A549 (cell line): ENCODE measurements around the gene MAPK1. TPM values are rescaled to one million over a fixed set of nuclear protein-coding genes. Genes with fewer than 3 reads are reported as not detected.
A peak's percentile ranks its signal among the peaks of the same experiment; 100 is the strongest.

Experiments
- ATAC-seq, 2 experiments: fragments of 200-7000 bp in 1 of 2; fragments of >200 bp in 1 of 2; cut with Nextera tagmentation in 1 of 2; cut with Tn5 transposase in 1 of 2; 3 replicates each; pipeline versions ENCODE4 v1.8.0 to v1.9.1; 2018 to 2020; ENCODE audit warnings: mild to moderate bottlenecking in 1 of 2, moderate library complexity in 1 of 2
- CTCF ChIA-PET: fragments of 300-600 bp; sonication (Branson Sonifier 250); formaldehyde crosslinking; extraction: SDS; loops from one replicate; lab custom pipeline; 2021; ENCODE audit warnings: antibody characterized with exemption, inconsistent platforms; lab: Yijun Ruan, JAX
- POLR2A ChIA-PET: fragments of 350-600 bp; formaldehyde crosslinking; extraction: SDS; loops from one replicate; lab custom pipeline; 2021; ENCODE audit warnings: antibody characterized with exemption, inconsistent platforms; lab: Yijun Ruan, JAX
- DNase-seq, 2 experiments: peaks; one replicate each; pipeline versions ENCODE4 v3.0.0 to v3.0.0-alpha.2; 2011 to 2016; ENCODE audit warnings: low read depth in 1 of 2, low spot score in 1 of 2
- FAIRE-seq: peaks from 2 replicates; lab custom pipeline; 2011; peaks lifted over from hg19 to GRCh38; lab: Jason Lieb, UNC
- H3K27ac ChIP-seq, 2 experiments: fragments of >200 bp; sonication (Bioruptor Twin); formaldehyde crosslinking; 3 replicates each; pipeline ENCODE4 v1.5.1; 2016 to 2017
- H3K4me1 ChIP-seq: fragments of >200 bp; sonication (Bioruptor Twin); formaldehyde crosslinking; 3 replicates; pipeline ENCODE4 v1.6.1; 2016
- H3K4me2 ChIP-seq: fragments of >200 bp; sonication (Bioruptor Twin); formaldehyde crosslinking; 3 replicates; pipeline ENCODE4 v1.6.1; 2016
- H3K4me3 ChIP-seq: fragments of >200 bp; sonication (Bioruptor Twin); formaldehyde crosslinking; 3 replicates; pipeline ENCODE4 v1.5.1; 2016
- H3K9me3 ChIP-seq: fragments of >200 bp; sonication (Bioruptor Twin); formaldehyde crosslinking; 3 replicates; pipeline ENCODE4 v1.6.1; 2016
- ATOH8 ChIP-seq: fragments of 250-450 bp; sonication (Bioruptor Pico); IDR thresholded peaks from 2 replicates; pipeline ENCODE4 v1.5.0; 2020; ENCODE audit warnings: low read depth, mild to moderate bottlenecking, moderate library complexity
- BCL3 ChIP-seq: fragments of >200 bp; sonication (Bioruptor Twin); formaldehyde crosslinking; IDR thresholded peaks from 3 replicates; pipeline ENCODE4 v1.6.1; 2016
- CBX2 ChIP-seq: fragments of 200-600 bp; sonication (generic); IDR thresholded peaks from 2 replicates; pipeline ENCODE4 v1.6.1; 2016; ENCODE audit warnings: low read depth, mild to moderate bottlenecking, borderline replicate concordance
- CEBPB ChIP-seq, 2 experiments: fragments of >200 bp in 1 of 2; sonication (Bioruptor Twin) in 1 of 2; formaldehyde crosslinking in 1 of 2; IDR thresholded peaks; 2 replicates each; pipeline ENCODE4 v1.6.1; 2012 to 2016
- CTCF ChIP-seq: fragments of >200 bp; sonication (Bioruptor Twin); formaldehyde crosslinking; IDR thresholded peaks from 3 replicates; pipeline ENCODE4 v1.5.1; 2016
- EHMT2 ChIP-seq: fragments of 200-600 bp; sonication (generic); IDR thresholded peaks from 2 replicates; pipeline ENCODE4 v1.6.1; 2016; ENCODE audit warnings: antibody characterized with exemption, low read depth, mild to moderate bottlenecking, moderate library complexity
- FOSB ChIP-seq: fragments of 250-450 bp; sonication (Bioruptor Pico); IDR thresholded peaks from 2 replicates; pipeline ENCODE4 v1.5.0; 2020; ENCODE audit warnings: mild to moderate bottlenecking, moderate library complexity
- GATA3 ChIP-seq: IDR thresholded peaks from 2 replicates; pipeline ENCODE4 v1.6.1; 2012; ENCODE audit warnings: borderline replicate concordance
- HES2 ChIP-seq: fragments of >200 bp; sonication (Bioruptor Twin); formaldehyde crosslinking; IDR thresholded peaks from 2 replicates; pipeline ENCODE4 v1.6.1; 2016
- MAX ChIP-seq: IDR thresholded peaks from 2 replicates; pipeline ENCODE4 v1.6.1; 2012
- MAZ ChIP-seq: fragments of 150-350 bp; IDR thresholded peaks from 2 replicates; pipeline ENCODE4 v1.6.1; 2014; ENCODE audit warnings: antibody characterized with exemption, low read depth, low read length, borderline replicate concordance
- PBX3 ChIP-seq: IDR thresholded peaks from 2 replicates; pipeline ENCODE4 v1.6.1; 2012
- POLR2A ChIP-seq: IDR thresholded peaks from 2 replicates; pipeline ENCODE4 v1.6.1; 2012; ENCODE audit warnings: mild to moderate bottlenecking, low read length
- POLR2AphosphoS2 ChIP-seq: conservative IDR thresholded peaks from 2 replicates; pipeline ENCODE4 v1.6.1; 2012; ENCODE audit warnings: low read length, improper control_type of control experiment, inconsistent platforms
- RAD21 ChIP-seq, 2 experiments: fragments of >200 bp in 1 of 2; sonication (Bioruptor Twin) in 1 of 2; formaldehyde crosslinking in 1 of 2; IDR thresholded peaks in 1 of 2; conservative IDR thresholded peaks in 1 of 2; 2 replicates in 1 of 2; 3 replicates in 1 of 2; pipeline ENCODE4 v1.6.1; 2012 to 2018; ENCODE audit warnings: inconsistent platforms in 1 of 2
- RARB ChIP-seq: fragments of 250-450 bp; sonication (Bioruptor Pico); IDR thresholded peaks from 2 replicates; pipeline ENCODE4 v1.8.0; 2021; ENCODE audit warnings: mild to moderate bottlenecking, moderate library complexity
- RCOR1 ChIP-seq: fragments of 150-350 bp; IDR thresholded peaks from 2 replicates; pipeline ENCODE4 v1.6.1; 2014; ENCODE audit warnings: antibody characterized with exemption, low read length, low read depth
- TFCP2L1 ChIP-seq: fragments of 250-450 bp; sonication (Bioruptor Pico); IDR thresholded peaks from 2 replicates; pipeline ENCODE4 v1.5.0; 2021; ENCODE audit warnings: mild to moderate bottlenecking
- TP53 ChIP-seq: fragments of 250-450 bp; sonication (Bioruptor Pico); IDR thresholded peaks from 2 replicates; pipeline ENCODE4 v1.5.0; 2021; ENCODE audit warnings: mild to moderate bottlenecking, moderate library complexity
- ZC3H11A ChIP-seq: fragments of 450-650 bp; IDR thresholded peaks from 2 replicates; pipeline ENCODE4 v1.6.1; 2014; ENCODE audit warnings: antibody characterized with exemption, mild to moderate bottlenecking
- ZNF302 ChIP-seq: fragments of 250-450 bp; sonication (Bioruptor Pico); IDR thresholded peaks from 2 replicates; pipeline ENCODE4 v1.9.0; 2021; ENCODE audit warnings: inconsistent platforms, mild to moderate bottlenecking, moderate library complexity
- ZSCAN20 ChIP-seq: fragments of 250-450 bp; sonication (Bioruptor Pico); IDR thresholded peaks from 2 replicates; pipeline ENCODE4 v1.8.0; 2022; ENCODE audit warnings: mild to moderate bottlenecking, moderate library complexity
- WGBS: methylation state at CpG from one replicate; pipeline ENCODE4 v1.1.6; 2017; ENCODE audit errors: missing lambda C conversion rate; 5-methylcytosine and 5-hydroxymethylcytosine counted together
- polyA plus RNA-seq, 4 experiments: library from polyadenylated mRNA; depleted of rRNA in 3 of 4; stranded (reverse); fragments of >200 nt; fragmentation: RNase III in 1 of 4; extraction: RNeasy Plus Mini Kit Qiagen cat#74134 plus additional on column Dnase treatment in 1 of 4; gene quantifications; 2 replicates in 3 of 4; 3 replicates in 1 of 4; pipeline ENCODE4 v1.2.3, GENCODE V29; 2011 to 2017

MAPK1 gene
- polyA plus RNA-seq, 2 of the 4 experiments (the other 2 are of a cell fraction): 28.8 to 85.5 TPM

- Histone ChIP-seq H3K4me1 (peaks cover 49% of the 10 kb centered on the region), H3K4me3 (no peak overlapping the region), H3K27ac (no peak overlapping the region), H3K4me2 (peak overlapping the region; percentile 44; the same call in 1 of the 3 replicates), H3K9me3 (no peaks in the 10 kb centered on the region)
- ATAC-seq: no peak
- no peak for DNase-seq
- ChIA-PET POLR2A (no interaction called here), CTCF (interaction anchor here (0.8 to 0.9 kb wide), 2 partner anchors 17 to 22 kb away, joined by 3 read pairs; no protein-coding TSS in a partner anchor)
- TF ChIP-seq CEBPB (IDR thresholded peaks at IDR 0.05) (no peak), CTCF (no peak)
- FAIRE-seq: no peak
Observed at GRCh38 chr22:21861851-21862250, 5.6 kb downstream of the MAPK1 start.

- Histone ChIP-seq H3K9me3 (no peaks in the 10 kb centered on the region), H3K4me1 (peaks cover 49% of the 10 kb centered on the region), H3K4me3 (no peak overlapping the region), H3K27ac (no peak overlapping the region), H3K4me2 (peak overlapping the region; percentile 44; the same call in 2 of the 3 replicates)
- ATAC-seq (no peak), FAIRE-seq (no peak), DNase-seq (no peak)
- TF ChIP-seq POLR2A (no peak), CBX2 (no peak), TFCP2L1 (CRISPR knock-in tag) (no peak), FOSB (CRISPR knock-in tag) (no peak), ZSCAN20 (CRISPR knock-in tag) (no peak), GATA3 (no peak), MAX (no peak), RCOR1 (no peak), TP53 (CRISPR knock-in tag) (no peak), RARB (CRISPR knock-in tag) (no peak), RAD21 (conservative IDR thresholded peaks at IDR 0.05 in 1 of 2, IDR thresholded peaks at IDR 0.05 in 1 of 2) (no peak), MAZ (no peak), ATOH8 (no peak), HES2 (no peak), PBX3 (no peak), EHMT2 (no peak), BCL3 (no peak), ZNF302 (CRISPR knock-in tag) (no peak), ZC3H11A (no peak), POLR2AphosphoS2 (no peak)
- 90% methylated on average over 3 of the region's 3 CpGs for WGBS
- POLR2A ChIA-PET: no interaction called here
- CTCF ChIA-PET: interaction anchor here (0.8 to 1.3 kb wide), 2 partner anchors 18 to 75 kb away, joined by 3 read pairs; no protein-coding TSS in a partner anchor
Observed at GRCh38 chr22:21861264-21861848, 6.1 kb downstream of the MAPK1 start.
